ENCODE results near the gene SMIM32.

The SMIM32 gene

GRCh38 chr5:136203303-136203922 is 10.5 kb upstream of the SMIM32 start:
- no peak for DNase-seq
- Histone ChIP-seq H3K4me1 (ENCODE audit: low read length) (no peaks in the 10 kb centered on the region), H3K4me3 (ENCODE audit: low read length) (no peak overlapping the region), H4K20me1 (ENCODE audit: insufficient read depth, low read length) (no peaks in the 10 kb centered on the region), H3K79me2 (ENCODE audit: low read length) (no peaks in the 10 kb centered on the region), H3K9me2 (replicated peaks; ENCODE audit: insufficient read depth, low read length) (no peaks in the 10 kb centered on the region), H3K9me3 (replicated peaks; ENCODE audit: insufficient read depth, low read length) (no peaks in the 10 kb centered on the region), H2AFZ (ENCODE audit: low read length) (no peak overlapping the region), H3K36me3 (replicated peaks; ENCODE audit: insufficient read depth, low read length) (no peaks in the 10 kb centered on the region), H3F3A (ENCODE audit: insufficient read depth, low read length) (no peaks in the 10 kb centered on the region), H3K4me2 (ENCODE audit: low read depth, low read length) (no peak overlapping the region), H3K9ac (ENCODE audit: low read length) (no peak overlapping the region), H3K27ac (ENCODE audit: low read length) (no peak overlapping the region), H3K27me3 (replicated peaks; ENCODE audit: insufficient read depth, low read length) (no peaks in the 10 kb centered on the region)
- no peak for TF ChIP-seq EZH2 (optimal IDR thresholded peaks at IDR 0.05; ENCODE audit: low read depth, low read length)
- no peak for TF ChIP-seq EZH2phosphoT487 (IDR thresholded peaks at IDR 0.05; ENCODE audit: low read length)
- TF ChIP-seq CTCF (IDR thresholded peaks at IDR 0.05; ENCODE audit: low read length) = no peak

GRCh38 chr5:136202469-136203205 is 9.7 kb upstream of the SMIM32 start:
- Histone ChIP-seq H3K9me3 (replicated peaks; ENCODE audit: insufficient read depth, low read length) (no peaks in the 10 kb centered on the region), H4K20me1 (ENCODE audit: insufficient read depth, low read length) (no peaks in the 10 kb centered on the region), H3K4me2 (ENCODE audit: low read depth, low read length) (no peak overlapping the region), H2AFZ (ENCODE audit: low read length) (no peak overlapping the region), H3K27ac (ENCODE audit: low read length) (no peak overlapping the region), H3F3A (ENCODE audit: insufficient read depth, low read length) (no peaks in the 10 kb centered on the region), H3K36me3 (replicated peaks; ENCODE audit: insufficient read depth, low read length) (no peaks in the 10 kb centered on the region), H3K79me2 (ENCODE audit: low read length) (no peaks in the 10 kb centered on the region), H3K9ac (ENCODE audit: low read length) (no peak overlapping the region), H3K27me3 (replicated peaks; ENCODE audit: insufficient read depth, low read length) (no peaks in the 10 kb centered on the region), H3K9me2 (replicated peaks; ENCODE audit: insufficient read depth, low read length) (no peaks in the 10 kb centered on the region), H3K4me3 (ENCODE audit: low read length) (no peak overlapping the region), H3K4me1 (ENCODE audit: low read length) (no peaks in the 10 kb centered on the region)
- TF ChIP-seq EZH2phosphoT487 (IDR thresholded peaks at IDR 0.05; ENCODE audit: low read length) (no peak), EZH2 (optimal IDR thresholded peaks at IDR 0.05; ENCODE audit: low read depth, low read length) (no peak), CTCF (IDR thresholded peaks at IDR 0.05; ENCODE audit: low read length) (no peak)
- no peak for DNase-seq

GRCh38 chr5:136201870-136202269 is 8.9 kb upstream of the SMIM32 start:
- no peak overlapping the region for H3K9ac ChIP-seq (ENCODE audit: low read length)
- no peaks in the 10 kb centered on the region for H3K36me3 ChIP-seq (replicated peaks; ENCODE audit: insufficient read depth, low read length)
- no peak overlapping the region for H2AFZ ChIP-seq (ENCODE audit: low read length)
- no peaks in the 10 kb centered on the region for H4K20me1 ChIP-seq (ENCODE audit: insufficient read depth, low read length)
- H3K4me3 ChIP-seq (ENCODE audit: low read length) = no peak overlapping the region
- no peak overlapping the region for H3K4me2 ChIP-seq (ENCODE audit: low read depth, low read length)
- H3K27me3 ChIP-seq (replicated peaks; ENCODE audit: insufficient read depth, low read length) = no peaks in the 10 kb centered on the region
- H3K4me1 ChIP-seq (ENCODE audit: low read length) = no peaks in the 10 kb centered on the region
- no peak overlapping the region for H3K27ac ChIP-seq (ENCODE audit: low read length)
- H3K79me2 ChIP-seq (ENCODE audit: low read length) = no peaks in the 10 kb centered on the region
- TF ChIP-seq CTCF (IDR thresholded peaks at IDR 0.05; ENCODE audit: low read length) (no peak), EZH2 (optimal IDR thresholded peaks at IDR 0.05; ENCODE audit: low read depth, low read length) (no peak), EZH2phosphoT487 (IDR thresholded peaks at IDR 0.05; ENCODE audit: low read length) (no peak)
- H3K9me3 ChIP-seq (replicated peaks; ENCODE audit: insufficient read depth, low read length) = no peaks in the 10 kb centered on the region
- H3K9me2 ChIP-seq (replicated peaks; ENCODE audit: insufficient read depth, low read length) = no peaks in the 10 kb centered on the region
- DNase-seq = no peak
- no peaks in the 10 kb centered on the region for H3F3A ChIP-seq (ENCODE audit: insufficient read depth, low read length)
